Measurements from ENCODE around the gene ACTR3. TPM values are rescaled to one million over a fixed set of nuclear protein-coding genes. Genes with fewer than 3 reads are reported as not detected.

Gene ACTR3
- total RNA-seq, 1 experiment from 2014 or later, result 180 TPM

DNA sequence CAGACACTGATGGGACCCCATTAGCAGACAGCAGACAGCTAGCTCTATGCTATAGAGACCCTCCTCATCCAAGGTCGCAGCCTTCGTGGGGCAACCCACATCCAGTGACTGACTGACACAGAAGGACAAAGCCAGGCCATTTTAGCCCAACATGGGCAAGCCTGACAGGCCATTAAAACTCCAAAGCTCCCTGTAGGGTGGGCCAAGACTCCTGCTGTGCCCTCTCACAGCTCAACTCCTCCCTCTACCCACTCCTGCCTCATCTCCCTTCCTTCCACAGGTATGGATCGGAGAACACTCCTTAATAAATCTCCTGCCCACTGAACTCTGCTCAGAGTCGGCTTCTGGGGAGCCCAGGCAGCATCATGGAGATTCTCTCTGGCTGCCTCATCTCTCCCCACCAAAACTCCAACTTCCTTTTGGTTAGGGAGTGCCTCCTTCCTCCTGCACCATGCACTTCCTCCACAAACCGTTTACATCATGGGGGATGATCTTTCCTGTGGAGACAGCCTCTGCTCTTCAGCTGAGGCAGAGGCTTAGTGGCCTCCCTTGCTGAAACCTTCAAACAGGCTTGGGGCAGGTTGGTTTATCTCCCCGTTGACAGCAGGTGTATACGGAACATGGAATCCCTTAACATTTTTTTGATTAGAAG, 86.5 kb downstream of the ACTR3 start:
- H4K8ac ChIP-seq (replicated peaks; ENCODE audit: insufficient read length, low read depth, low read length), result no peak overlapping the region
- H2BK5ac ChIP-seq (ENCODE audit: insufficient read length, low read length), result no peak overlapping the region
- no peak overlapping the region for H2BK12ac ChIP-seq (ENCODE audit: insufficient read length, low read depth, low read length)
- H4K91ac ChIP-seq (ENCODE audit: insufficient read length, low read depth, low read length), result no peak overlapping the region
- H3K9me3 ChIP-seq (ENCODE audit: control insufficient read depth, low read depth, low read length), result peaks cover 7% of the 10 kb centered on the region
- H3K14ac ChIP-seq (ENCODE audit: insufficient read depth, low read length), result no peak overlapping the region
- peaks cover 0 to 9% of the 10 kb centered on the region in 2 experiments; a peak in 1 of 4 replicates for H3K4me1 Mint-ChIP-seq
- no peak overlapping the region for H2AK5ac ChIP-seq (ENCODE audit: insufficient read length, low read length)
- peaks cover 3% of the 10 kb centered on the region; the same call in 1 of the 2 replicates for H3K27me3 Mint-ChIP-seq (ENCODE audit: low read depth)
- H3K56ac ChIP-seq (ENCODE audit: insufficient read length, low read depth, low read length), result no peak overlapping the region
- no peak overlapping the region for H3K9ac ChIP-seq (ENCODE audit: extremely low read depth, insufficient read length, low read length)
- H2BK120ac ChIP-seq (ENCODE audit: low read depth, low read length, poor library complexity, severe bottlenecking), result no peak overlapping the region
- no peaks in the 10 kb centered on the region for H4K20me1 ChIP-seq (ENCODE audit: control insufficient read depth, insufficient read depth, insufficient read length)
- H3K4ac ChIP-seq (ENCODE audit: low read depth, low read length), result no peak overlapping the region
- H2BK20ac ChIP-seq (ENCODE audit: low read depth, low read length, poor library complexity, severe bottlenecking), result no peak overlapping the region
- H2AFZ ChIP-seq (ENCODE audit: low read length), result no peak overlapping the region
- no CpG with 5 or more reads among the region's 7 CpGs for WGBS (ENCODE audit: extremely low coverage, insufficient read length, low lambda C conversion rate)
- H3K36me3 Mint-ChIP-seq (ENCODE audit: insufficient read depth in 1 of 3, low read depth in 3 of 3), result peaks cover 11 to 33% (median 14%) of the 10 kb centered on the region in 3 experiments
- no peak overlapping the region for H3T11ph ChIP-seq (ENCODE audit: low read length)
- no peak overlapping the region for H3K27ac ChIP-seq (ENCODE audit: insufficient read length, low read depth, low read length)
- no peak overlapping the region for H3K4me2 ChIP-seq (ENCODE audit: insufficient read depth, insufficient read length, low read length)
- H3K23ac ChIP-seq (ENCODE audit: insufficient read length, low read depth, low read length), result no peak overlapping the region
- H3K4me1 ChIP-seq (ENCODE audit: insufficient read depth, low read length), result no peaks in the 10 kb centered on the region
- H3K27ac Mint-ChIP-seq, result peak overlapping the region in 1 of 3 experiments; percentile 86; a peak in 1 of 7 replicates
- no peaks in the 10 kb centered on the region for H3K79me1 ChIP-seq (ENCODE audit: insufficient read depth, low read depth, low read length, poor library complexity, severe bottlenecking)
- no peaks in the 10 kb centered on the region for H3K23me2 ChIP-seq (ENCODE audit: insufficient read length, low read depth, low read length, poor library complexity, severe bottlenecking)
- H3K4me3 Mint-ChIP-seq, result no peak overlapping the region
- no peak overlapping the region for H3K18ac ChIP-seq (ENCODE audit: insufficient read length, low read depth, low read length)
- H4K5ac ChIP-seq (ENCODE audit: insufficient read length, low read depth, low read length), result no peak overlapping the region
- no peak for DNase-seq
- no peak overlapping the region for H2BK15ac ChIP-seq (ENCODE audit: low read depth, low read length)
- H3K27me3 ChIP-seq (ENCODE audit: insufficient read depth, low read length), result no peaks in the 10 kb centered on the region
- H3K9me3 Mint-ChIP-seq, result peaks cover 30 to 37% of the 10 kb centered on the region in 2 experiments
- H3K79me2 ChIP-seq (ENCODE audit: insufficient read depth, low read length), result no peaks in the 10 kb centered on the region
- TF ChIP-seq, protein P1, sequence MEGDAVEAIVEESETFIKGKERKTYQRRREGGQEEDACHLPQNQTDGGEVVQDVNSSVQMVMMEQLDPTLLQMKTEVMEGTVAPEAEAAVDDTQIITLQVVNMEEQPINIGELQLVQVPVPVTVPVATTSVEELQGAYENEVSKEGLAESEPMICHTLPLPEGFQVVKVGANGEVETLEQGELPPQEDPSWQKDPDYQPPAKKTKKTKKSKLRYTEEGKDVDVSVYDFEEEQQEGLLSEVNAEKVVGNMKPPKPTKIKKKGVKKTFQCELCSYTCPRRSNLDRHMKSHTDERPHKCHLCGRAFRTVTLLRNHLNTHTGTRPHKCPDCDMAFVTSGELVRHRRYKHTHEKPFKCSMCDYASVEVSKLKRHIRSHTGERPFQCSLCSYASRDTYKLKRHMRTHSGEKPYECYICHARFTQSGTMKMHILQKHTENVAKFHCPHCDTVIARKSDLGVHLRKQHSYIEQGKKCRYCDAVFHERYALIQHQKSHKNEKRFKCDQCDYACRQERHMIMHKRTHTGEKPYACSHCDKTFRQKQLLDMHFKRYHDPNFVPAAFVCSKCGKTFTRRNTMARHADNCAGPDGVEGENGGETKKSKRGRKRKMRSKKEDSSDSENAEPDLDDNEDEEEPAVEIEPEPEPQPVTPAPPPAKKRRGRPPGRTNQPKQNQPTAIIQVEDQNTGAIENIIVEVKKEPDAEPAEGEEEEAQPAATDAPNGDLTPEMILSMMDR (conservative IDR thresholded peaks at IDR 0.05), result no peak
